ENCODE results near the gene PLEKHM2.

The PLEKHM2 gene

GRCh38 chr1:15757575-15758342, 73.6 kb downstream of the PLEKHM2 start:
- H4K20me1 ChIP-seq (ENCODE audit: control insufficient read depth, insufficient read depth, low read depth, low read length): no peaks in the 10 kb centered on the region
- H3K36me3 ChIP-seq (ENCODE audit: control insufficient read depth, low read length): no peaks in the 10 kb centered on the region
- peak; percentile 76 for TF ChIP-seq EZH2phosphoT487 (IDR thresholded peaks at IDR 0.05; ENCODE audit: borderline replicate concordance, low read length)
- TF ChIP-seq CTCF (IDR thresholded peaks at IDR 0.05; ENCODE audit: low read depth, low read length, poor library complexity, severe bottlenecking): no peak
- H3K9me3 ChIP-seq (ENCODE audit: control insufficient read depth, insufficient read depth, low read length): no peaks in the 10 kb centered on the region
- H3K27me3 ChIP-seq (ENCODE audit: control insufficient read depth, low read length): peaks cover 48% of the 10 kb centered on the region
- no peak overlapping the region for H3K27ac ChIP-seq (ENCODE audit: low read depth, low read length)
- H3K4me3 ChIP-seq (ENCODE audit: low read length): no peak overlapping the region
- H3K79me2 ChIP-seq (ENCODE audit: control insufficient read depth, low read length): no peaks in the 10 kb centered on the region
- H3K4me2 ChIP-seq (ENCODE audit: low read length): no peak overlapping the region
- no peaks in the 10 kb centered on the region for H3K9me2 ChIP-seq (replicated peaks; ENCODE audit: control insufficient read depth, low read length)
- H3K4me1 ChIP-seq (ENCODE audit: control insufficient read depth, low read length): no peaks in the 10 kb centered on the region
- H3F3A ChIP-seq (ENCODE audit: control insufficient read depth, insufficient read depth): no peaks in the 10 kb centered on the region

- TF ChIP-seq CTCF (IDR thresholded peaks at IDR 0.05; ENCODE audit: low read depth, low read length, poor library complexity, severe bottlenecking) (no peak), EZH2phosphoT487 (IDR thresholded peaks at IDR 0.05; ENCODE audit: borderline replicate concordance, low read length) (no peak)
- H3K36me3 ChIP-seq (ENCODE audit: control insufficient read depth, low read length): no peaks in the 10 kb centered on the region
- no peak within 1 kb of the TSS for H3K27ac ChIP-seq (ENCODE audit: low read depth, low read length)
- H3K4me3 ChIP-seq (ENCODE audit: low read length): no peak within 1 kb of the TSS
- no peak within 1 kb of the TSS for H3K4me2 ChIP-seq (ENCODE audit: low read length)
- no peaks in the 10 kb centered on the region for H3K9me3 ChIP-seq (ENCODE audit: control insufficient read depth, insufficient read depth, low read length)
- no peaks in the 10 kb centered on the region for H3F3A ChIP-seq (ENCODE audit: control insufficient read depth, insufficient read depth)
- H3K27me3 ChIP-seq (ENCODE audit: control insufficient read depth, low read length): peaks cover 48% of the 10 kb centered on the region
- H3K4me1 ChIP-seq (ENCODE audit: control insufficient read depth, low read length): no peaks in the 10 kb centered on the region
- no peaks in the 10 kb centered on the region for H3K9me2 ChIP-seq (replicated peaks; ENCODE audit: control insufficient read depth, low read length)
- no peaks in the 10 kb centered on the region for H3K79me2 ChIP-seq (ENCODE audit: control insufficient read depth, low read length)
- H4K20me1 ChIP-seq (ENCODE audit: control insufficient read depth, insufficient read depth, low read depth, low read length): no peaks in the 10 kb centered on the region
Observed at GRCh38 chr1:15758343-15758931, 74.3 kb downstream of the PLEKHM2 start, which contains the start of gene FBLIM1. Gene FBLIM1 (plus strand): TSS chr1:15758795. CDS start chr1:15764984, 6,189 bp downstream.

- no peak overlapping the region for H3K4me3 ChIP-seq (ENCODE audit: low read length)
- no peak overlapping the region for H3K27ac ChIP-seq (ENCODE audit: low read depth, low read length)
- TF ChIP-seq EZH2phosphoT487 (IDR thresholded peaks at IDR 0.05; ENCODE audit: borderline replicate concordance, low read length) (0 out of 2 replicates have a peak, but pooled peaks have one; percentile 33), CTCF (IDR thresholded peaks at IDR 0.05; ENCODE audit: low read depth, low read length, poor library complexity, severe bottlenecking) (no peak)
- H3K27me3 ChIP-seq (ENCODE audit: control insufficient read depth, low read length): peaks cover 48% of the 10 kb centered on the region
- no peaks in the 10 kb centered on the region for H3F3A ChIP-seq (ENCODE audit: control insufficient read depth, insufficient read depth)
- no peak overlapping the region for H3K4me2 ChIP-seq (ENCODE audit: low read length)
- no peaks in the 10 kb centered on the region for H3K9me3 ChIP-seq (ENCODE audit: control insufficient read depth, insufficient read depth, low read length)
- no peaks in the 10 kb centered on the region for H3K9me2 ChIP-seq (replicated peaks; ENCODE audit: control insufficient read depth, low read length)
- no peaks in the 10 kb centered on the region for H3K4me1 ChIP-seq (ENCODE audit: control insufficient read depth, low read length)
- H4K20me1 ChIP-seq (ENCODE audit: control insufficient read depth, insufficient read depth, low read depth, low read length): no peaks in the 10 kb centered on the region
- no peaks in the 10 kb centered on the region for H3K36me3 ChIP-seq (ENCODE audit: control insufficient read depth, low read length)
- no peaks in the 10 kb centered on the region for H3K79me2 ChIP-seq (ENCODE audit: control insufficient read depth, low read length)
Observed at GRCh38 chr1:15758953-15759661, 75.0 kb downstream of the PLEKHM2 start.

Measured in DOHH2 (cell line).